B cell (primary cell): Measurements from ENCODE around the gene MYL6. TPM values are rescaled to one million over a fixed set of nuclear protein-coding genes. Genes with fewer than 3 reads are reported as not detected.

Source experiments
- ATAC-seq: fragments of 200-7000 bp; cut with Tn5 transposase; one replicate; pipeline ENCODE4 v1.10.0; 2021; ENCODE audit warnings: low read depth, mild to moderate bottlenecking, moderate number of reproducible peaks, moderate library complexity
- CTCF ChIA-PET: fragments of 350-600 bp; sonication (Branson Sonifier 250); formaldehyde crosslinking; loops from one replicate; lab custom pipeline; 2021; ENCODE audit warnings: antibody characterized with exemption, inconsistent platforms; lab: Charles Lee
- POLR2A ChIA-PET: fragments of 350-600 bp; sonication (Branson Sonifier 250); formaldehyde crosslinking; loops from one replicate; lab custom pipeline; 2021; ENCODE audit warnings: antibody characterized with exemption; lab: Charles Lee
- DNase-seq: peaks from one replicate; pipeline ENCODE4 v3.0.0; 2013
- H2AFZ ChIP-seq: 2 replicates; pipeline ENCODE4 v1.6.1; 2012; ENCODE audit warnings: mild to moderate bottlenecking, low read depth, low read length; ENCODE audit not compliant: insufficient read depth, poor library complexity, severe bottlenecking
- H3K27ac ChIP-seq, 2 donors: 1 replicate in 1 of 2; 2 replicates in 1 of 2; pipeline ENCODE4 v1.5.1; 2012 to 2013; ENCODE audit warnings: low read length in 2 of 2, mild to moderate bottlenecking in 2 of 2, moderate library complexity in 1 of 2
- H3K27me3 ChIP-seq, 4 experiments: fragments of 200-600 bp in 1 of 4; sonication (generic) in 1 of 4; replicated peaks in 1 of 4; 1 replicate in 2 of 4; 2 replicates in 2 of 4; pipeline versions ENCODE4 v1.6.1 to v1.7.0; 2013 to 2016; ENCODE audit warnings: low read length in 3 of 4, mild to moderate bottlenecking in 2 of 4, mixed read lengths in 1 of 4, moderate library complexity in 1 of 4; ENCODE audit not compliant: insufficient read depth in 4 of 4, control insufficient read depth in 3 of 4; ENCODE audit errors: control extremely low read depth in 1 of 4
- H3K36me3 ChIP-seq, 2 experiments: replicated peaks in 1 of 2; 1 replicate in 1 of 2; 2 replicates in 1 of 2; pipeline versions ENCODE4 v1.6.1 to v1.7.1; 2013; ENCODE audit warnings: low read length in 1 of 2; ENCODE audit not compliant: insufficient read depth in 2 of 2, control insufficient read depth in 1 of 2; ENCODE audit errors: control extremely low read depth in 1 of 2, extremely low read depth in 1 of 2
- H3K4me1 ChIP-seq, 2 donors: fragments of 200-600 bp in 1 of 2; sonication (generic) in 1 of 2; 1 replicate in 1 of 2; 2 replicates in 1 of 2; pipeline versions ENCODE4 v1.5.1 to v1.6.1; 2013 to 2017; ENCODE audit warnings: low read length in 2 of 2; ENCODE audit not compliant: control insufficient read depth in 2 of 2, insufficient read depth in 2 of 2
- H3K4me2 ChIP-seq: replicated peaks from 2 replicates; pipeline ENCODE3; 2012; ENCODE audit warnings: mild to moderate bottlenecking, low read depth, low read length; ENCODE audit not compliant: poor library complexity, severe bottlenecking
- H3K4me3 ChIP-seq, 5 experiments: fragments of 200-600 bp in 1 of 5; sonication (generic) in 1 of 5; 1 replicate in 3 of 5; 2 replicates in 2 of 5; pipeline versions ENCODE4 v1.5.1 to v1.7.0; 2011 to 2016; ENCODE audit warnings: low read length in 4 of 5, mild to moderate bottlenecking in 4 of 5, low read depth in 2 of 5, control low read depth in 1 of 5, moderate library complexity in 1 of 5; ENCODE audit not compliant: insufficient read depth in 1 of 5; ENCODE audit errors: control extremely low read depth in 1 of 5, extremely low read depth in 1 of 5
- H3K79me2 ChIP-seq: fragments of 200-600 bp; sonication (generic); one replicate; pipeline ENCODE4 v1.6.0; 2016; ENCODE audit warnings: low read length; ENCODE audit not compliant: control insufficient read depth, insufficient read depth
- H3K9ac ChIP-seq: fragments of 200-600 bp; sonication (generic); 2 replicates; pipeline ENCODE4 v1.6.1; 2017; ENCODE audit warnings: mild to moderate bottlenecking, low read length, moderate library complexity
- H3K9me3 ChIP-seq, 3 donors: one replicate each; pipeline versions ENCODE4 v1.6.1 to v1.7.1; 2013; ENCODE audit warnings: low read length in 2 of 3; ENCODE audit not compliant: control insufficient read depth in 2 of 3, insufficient read depth in 1 of 3; ENCODE audit errors: control extremely low read depth in 1 of 3
- H4K20me1 ChIP-seq: 2 replicates; pipeline ENCODE4 v1.6.0; 2012; ENCODE audit warnings: mild to moderate bottlenecking, low read length; ENCODE audit not compliant: insufficient read depth, control insufficient read depth, poor library complexity, severe bottlenecking
- H3K27ac Mint-ChIP-seq: one replicate; pipeline ENCODE4 v1.8.0; 2021; ENCODE audit warnings: mixed read lengths
- H3K27me3 Mint-ChIP-seq: one replicate; pipeline ENCODE4 v1.8.0; 2021; ENCODE audit warnings: mixed read lengths
- H3K4me1 Mint-ChIP-seq: one replicate; pipeline ENCODE4 v1.8.0; 2021; ENCODE audit warnings: mixed read lengths
- H3K4me3 Mint-ChIP-seq: one replicate; pipeline ENCODE4 v1.8.0; 2021; ENCODE audit warnings: mixed read lengths
- H3K9me3 Mint-ChIP-seq: one replicate; pipeline ENCODE4 v1.8.0; 2022; ENCODE audit warnings: mixed read lengths; ENCODE audit not compliant: insufficient read depth
- CTCF ChIP-seq: fragments of 200-600 bp; IDR thresholded peaks from one replicate; pipeline ENCODE4 v1.8.0; 2022; ENCODE audit warnings: antibody characterized with exemption, mild to moderate bottlenecking
- EZH2 ChIP-seq: IDR thresholded peaks from 2 replicates; pipeline ENCODE4 v1.6.1; 2012; ENCODE audit warnings: borderline replicate concordance, low read depth, mild to moderate bottlenecking, moderate library complexity, low read length; ENCODE audit not compliant: insufficient read depth, poor library complexity, severe bottlenecking
- WGBS: methylation state at CpG from one replicate; pipeline ENCODE4 v1.1.5; 2013; ENCODE audit warnings: missing lambda C conversion rate; ENCODE audit not compliant: insufficient coverage; 5-methylcytosine and 5-hydroxymethylcytosine counted together
- intact Hi-C: fragments of 100-400 bp; cut with micrococcal nuclease; formaldehyde crosslinking; loops from one replicate; pipeline ENCODE4 v1.10.0; 2022
- polyA plus RNA-seq: library from polyadenylated mRNA; depleted of rRNA; stranded (reverse); fragments of >200 nt; gene quantifications from 2 replicates; pipeline ENCODE4 v1.2.3, GENCODE V29; 2012
- total RNA-seq, 2 donors: library from RNA; stranded (reverse); fragments of 120-200 nt in 1 of 2; gene quantifications; 1 replicate in 1 of 2; 2 replicates in 1 of 2; pipeline versions ENCODE4 v1.2.3 to v1.2.4, GENCODE V29; 2013 to 2022

Gene MYL6
- total and polyA plus RNA-seq, 2 donors (not counting 1 experiment from before 2014, with no cell fraction given): 675 to 711 TPM

- Histone ChIP-seq H3K27ac (peak overlapping the region; percentile 88 to 97), H3K36me3 (peaks cover 6 to 66% of the 10 kb centered on the region in 2 experiments), H4K20me1 (peaks cover 14% of the 10 kb centered on the region), H3K9me3 (no peaks in the 10 kb centered on the region), H2AFZ (no peak overlapping the region), H3K27me3 (no peaks in the 10 kb centered on the region), H3K4me2 (peak overlapping the region; percentile 83), H3K4me3 (no peak overlapping the region), H3K4me1 (peaks cover 20 to 38% of the 10 kb centered on the region in 2 donors), H3K79me2 (peaks cover 43% of the 10 kb centered on the region), H3K9ac (no peak overlapping the region)
- WGBS: 93% methylated on average over 5 of the region's 11 CpGs
- Mint-ChIP-seq H3K9me3 (no peaks in the 10 kb centered on the region), H3K4me1 (peaks cover 36% of the 10 kb centered on the region), H3K4me3 (peak overlapping the region; percentile 96), H3K27ac (peak overlapping the region; percentile 67), H3K27me3 (no peaks in the 10 kb centered on the region)
- POLR2A ChIA-PET: interaction anchor here (0.6 to 1.0 kb wide), 4 partner anchors 16 to 36 kb away, joined by 3 to 7 read pairs (median 4); no protein-coding TSS in a partner anchor
- CTCF ChIA-PET: interaction anchor here (1.0 to 3.4 kb wide), 7 partner anchors 28 to 235 kb away, joined by 3 to 24 read pairs (median 4); partner anchors contain the start of genes ANKRD52, SMARCC2 and ZC3H10
- no peak for DNase-seq
- intact Hi-C loops: no loop called here
- no peak for ATAC-seq
- no peak for TF ChIP-seq CTCF
- no peak for TF ChIP-seq EZH2
These were observed 2.9 kb downstream of the MYL6 start for GRCh38 chr12:56160894-56161689.
